ENCODE measurements around the gene ANKRD55.

- no peak for TF ChIP-seq CTCF (IDR thresholded peaks at IDR 0.05)
- TF ChIP-seq POLR2A (IDR thresholded peaks at IDR 0.05), result no peak
Measured at GRCh38 chr5:56211298-56211865, 21.7 kb downstream of the ANKRD55 start.
